Neural cell (in vitro differentiated cells): ENCODE data around the gene SNX21.

ENCODE experiments used
- CTCF ChIP-seq: fragments of 450-650 bp; IDR thresholded peaks from 2 replicates; pipeline ENCODE4 v1.5.1; 2014; ENCODE audit warnings: antibody characterized with exemption, mild to moderate bottlenecking, moderate library complexity; ENCODE audit not compliant: poor library complexity, severe bottlenecking
- EZH2 ChIP-seq: fragments of 200-600, 300-800 bp; shearing (Covaris generic), sonication (generic); IDR thresholded peaks from 2 replicates; pipeline ENCODE4 v1.6.1; 2014; ENCODE audit warnings: antibody characterized with exemption, low read length, borderline replicate concordance, mild to moderate bottlenecking; ENCODE audit not compliant: insufficient read depth, poor library complexity, severe bottlenecking
- MXI1 ChIP-seq: fragments of 450-650 bp; conservative IDR thresholded peaks from 2 replicates; pipeline ENCODE4 v1.6.1; 2014; ENCODE audit warnings: antibody characterized with exemption, mild to moderate bottlenecking; ENCODE audit not compliant: poor library complexity, severe bottlenecking
- REST ChIP-seq: IDR thresholded peaks from 2 replicates; pipeline ENCODE4 v1.6.1; 2012; ENCODE audit warnings: borderline replicate concordance

GRCh38 chr20:45860560-45861220, 27.1 kb downstream of the SNX21 start:
- TF ChIP-seq CTCF (no peak), REST (no peak), EZH2 (no peak), MXI1 (no peak)
